Activated T-cell treated with anti-CD3 and anti-CD28 coated beads for 48 hours (primary cell): ENCODE measurements around the gene NT5C1B.
"Not testable (repeated sequence)": the region's sequence is repeated elsewhere in the genome, so short reads cannot be mapped to it uniquely, and the experiment has no call there.

ENCODE experiments used
- DNase-seq: peaks from one replicate; pipeline ENCODE4 v3.0.0-alpha.2; 2020; ENCODE audit warnings: low read depth

The NT5C1B gene

DNA sequence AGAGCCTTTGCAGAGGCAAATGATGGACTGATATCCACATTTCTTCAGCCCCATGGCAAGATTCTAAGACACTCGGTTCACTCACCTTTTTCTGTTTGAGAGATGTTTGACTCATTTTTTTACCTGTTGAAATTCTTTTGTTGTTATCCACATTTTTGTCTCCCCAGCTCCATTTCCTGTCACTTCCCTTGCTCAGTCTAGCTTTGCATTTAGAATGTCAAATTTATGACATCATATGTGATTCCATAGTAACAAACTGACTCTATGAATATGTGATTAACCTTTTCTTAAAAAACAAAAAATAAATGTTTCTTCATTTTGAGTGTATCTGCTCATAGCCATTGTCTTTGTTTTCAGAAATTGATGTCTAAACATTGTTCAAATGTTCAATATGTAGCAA lies at the start of gene NT5C1B:
Gene NT5C1B, minus strand, starts transcription at position 216 of the 400 bp plus-strand sequence. Its CDS starts 101 bp downstream, at position 115.
- DNase-seq, result no peak

DNA sequence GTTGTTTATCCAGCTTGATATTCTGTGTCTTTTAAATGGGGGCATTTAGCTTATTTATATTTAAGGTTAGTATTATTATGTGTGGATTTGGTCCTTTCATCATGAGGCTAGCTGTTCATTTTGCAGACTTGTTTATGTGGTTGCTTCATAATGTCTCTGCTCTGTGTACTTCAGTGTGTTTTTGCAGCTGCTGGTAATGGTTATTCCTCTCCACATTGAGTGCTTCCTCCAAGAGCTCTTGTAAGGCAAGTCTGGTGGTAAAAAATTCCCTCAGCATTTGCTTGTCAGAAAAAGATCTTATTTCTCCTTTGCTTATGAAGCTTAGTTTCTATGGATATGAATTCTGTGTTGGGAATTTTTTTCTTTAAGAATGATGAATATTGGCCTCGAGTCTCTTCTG lies 47.8 kb upstream of the NT5C1B start:
- DNase-seq, result no peak

DNA sequence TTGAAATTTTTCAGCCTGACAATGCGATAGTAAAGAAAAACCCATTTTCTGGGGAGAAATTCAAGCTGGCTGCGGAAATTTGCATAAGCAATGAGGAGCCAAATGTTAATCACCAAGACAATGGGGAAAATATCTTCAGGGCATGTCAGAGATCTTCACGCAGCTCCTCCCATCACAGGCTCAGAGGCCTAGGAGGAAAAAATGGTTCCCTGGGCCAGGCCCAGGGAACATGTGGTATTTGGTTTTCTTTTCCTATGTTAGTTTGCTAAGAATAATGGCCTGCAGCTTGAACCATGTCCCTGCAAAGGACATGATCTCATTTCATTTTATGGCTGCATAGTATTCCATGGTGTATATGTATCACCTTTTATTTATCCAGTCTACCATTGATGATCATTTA lies 43.3 kb upstream of the NT5C1B start:
- DNase-seq, result not testable (repeated sequence)

DNA sequence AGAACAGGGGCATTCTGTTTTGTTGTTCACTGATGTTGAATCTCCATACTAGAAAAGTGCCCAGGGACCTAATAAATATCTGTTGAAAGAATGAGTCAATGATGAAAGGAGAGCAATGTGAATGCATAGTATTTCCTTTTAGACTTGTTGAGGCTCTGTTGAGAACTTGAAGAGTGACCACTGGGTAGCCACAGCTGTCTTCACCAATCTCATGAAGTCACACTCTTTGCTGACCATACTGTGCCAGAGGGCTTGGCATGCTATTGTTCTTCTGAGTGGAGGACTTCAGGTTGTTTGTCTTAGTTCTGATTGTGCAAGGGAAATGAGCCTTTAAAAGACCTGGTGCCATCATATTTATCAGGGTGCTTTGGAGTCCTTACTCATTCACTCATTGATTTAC lies 41.6 kb upstream of the NT5C1B start:
- no peak for DNase-seq

DNA sequence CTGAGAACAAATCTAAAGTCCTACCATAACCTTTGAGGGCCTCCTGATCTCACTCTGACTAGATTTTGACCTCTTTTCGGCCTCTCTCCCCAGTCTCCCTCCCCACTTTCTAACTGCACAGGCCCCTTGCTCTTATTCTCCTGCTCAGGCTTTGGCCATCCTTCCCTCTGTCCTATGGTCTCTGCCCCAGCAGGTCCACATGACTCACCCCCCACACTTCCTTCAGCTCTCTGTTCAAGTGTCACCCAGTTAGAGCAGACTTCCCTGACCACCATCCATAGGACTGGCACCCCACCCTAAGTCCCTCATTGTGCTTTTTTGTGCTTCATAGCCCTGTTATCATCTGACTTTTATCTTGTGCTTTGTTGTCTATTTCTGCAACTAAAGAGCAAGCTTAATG lies 41.2 kb upstream of the NT5C1B start:
- no peak for DNase-seq

DNA sequence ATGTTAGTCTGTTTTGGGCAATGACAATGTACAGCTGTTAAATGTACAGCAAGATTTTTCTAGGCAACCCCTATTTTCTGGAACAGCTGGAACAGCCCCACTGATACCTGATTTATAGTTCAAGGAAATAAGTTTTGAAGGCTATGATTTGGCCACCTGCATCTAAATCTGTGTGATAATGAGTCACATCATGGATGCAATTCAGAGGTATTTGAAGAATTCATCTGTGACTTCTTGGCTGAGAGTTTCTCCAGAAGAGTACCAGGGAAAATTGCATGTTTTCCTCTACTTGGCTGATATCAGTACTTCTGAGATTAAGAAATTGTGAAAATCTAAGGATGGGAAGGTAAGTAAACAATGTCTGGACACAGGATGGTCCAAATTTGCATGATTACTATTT lies 40.7 kb upstream of the NT5C1B start:
- DNase-seq, result no peak

DNA sequence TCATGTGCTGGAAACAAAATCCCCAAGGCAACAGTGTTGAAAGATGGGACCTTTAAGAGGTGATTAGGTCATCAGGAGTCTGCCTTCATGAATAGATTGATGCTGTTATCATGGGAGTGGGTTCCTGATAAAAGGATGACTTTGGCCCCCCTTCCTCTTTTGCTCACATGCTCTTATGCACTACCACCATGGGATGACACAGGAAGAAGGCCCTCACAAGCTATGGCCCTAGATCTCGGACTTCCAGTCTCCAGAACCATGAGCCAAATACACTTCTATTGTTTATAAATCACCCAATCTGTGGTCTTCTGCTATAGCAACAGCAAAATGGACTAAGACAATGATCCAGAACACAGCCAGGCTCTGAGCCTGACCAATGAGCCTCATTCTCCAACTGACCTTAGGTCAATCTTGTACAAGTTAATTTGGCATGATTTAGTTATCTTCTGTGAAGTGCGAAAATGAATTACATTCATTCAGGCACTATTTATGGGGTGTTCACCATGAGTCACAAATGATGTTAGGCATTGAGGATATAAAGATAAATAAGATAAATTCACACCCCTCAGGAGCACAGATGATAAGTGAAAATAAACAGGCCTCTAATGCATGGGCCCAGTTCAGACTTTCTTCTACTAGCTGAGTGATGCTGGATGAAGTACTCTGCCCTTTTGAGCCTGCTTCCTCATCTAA lies 37.7 kb upstream of the NT5C1B start:
- no peak for DNase-seq

DNA sequence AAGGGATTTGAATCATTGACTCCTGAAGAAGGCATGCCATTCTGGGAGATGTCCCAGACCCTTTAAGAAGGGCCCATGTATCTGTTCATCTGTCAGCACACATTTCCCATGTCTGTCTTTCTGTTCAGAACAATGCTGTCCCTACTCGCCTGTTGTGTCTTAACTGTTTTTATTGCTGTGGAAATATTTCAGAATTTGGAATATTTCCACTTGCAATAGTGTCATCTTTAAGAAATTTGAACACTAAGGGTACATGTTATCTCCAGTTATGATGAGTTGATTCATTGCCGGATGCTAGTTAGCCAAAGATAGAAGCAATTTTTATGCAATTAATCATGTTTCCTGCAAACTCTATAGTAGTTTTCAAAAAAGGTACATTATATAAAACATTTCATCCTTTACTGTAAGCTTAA lies 36.9 kb upstream of the NT5C1B start:
- DNase-seq, result no peak

DNA sequence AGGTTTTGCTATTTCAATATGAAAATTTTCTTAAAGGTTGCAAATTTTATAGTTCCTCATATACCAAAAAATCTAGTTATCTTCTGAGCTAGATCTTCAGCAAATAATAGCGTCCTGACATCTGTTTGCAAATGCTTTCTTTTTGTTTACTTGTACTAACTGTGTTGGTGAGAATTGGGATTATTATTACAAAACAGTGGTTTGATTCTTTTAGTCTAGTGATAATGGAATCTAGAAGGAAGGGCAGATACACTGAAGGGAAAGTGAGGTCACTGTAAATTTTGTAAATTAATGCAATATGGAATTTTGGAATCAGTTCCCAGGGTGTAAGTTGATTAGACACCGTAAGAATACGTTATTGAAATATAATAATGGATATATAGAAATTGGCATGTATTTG lies 36.2 kb upstream of the NT5C1B start:
- no peak for DNase-seq

DNA sequence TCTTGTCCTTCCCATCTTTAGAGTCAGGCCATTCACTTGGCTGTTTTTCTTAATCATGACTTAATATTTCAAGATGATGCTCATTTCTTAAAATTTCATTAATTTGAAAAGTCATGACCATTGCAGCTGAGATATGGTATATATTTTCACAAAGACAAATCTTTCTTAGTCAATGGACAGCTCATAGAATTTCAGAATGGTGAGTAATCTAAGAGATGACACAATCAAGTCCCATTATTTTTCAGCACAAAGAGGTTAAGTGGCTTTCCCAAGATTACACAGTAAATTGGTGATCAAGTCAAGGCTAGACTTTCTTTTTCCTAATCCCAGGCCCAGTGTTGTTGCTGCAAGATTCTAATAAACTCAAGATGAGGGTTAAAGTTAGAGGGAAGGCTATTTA lies 34.4 kb upstream of the NT5C1B start:
- no peak for DNase-seq

DNA sequence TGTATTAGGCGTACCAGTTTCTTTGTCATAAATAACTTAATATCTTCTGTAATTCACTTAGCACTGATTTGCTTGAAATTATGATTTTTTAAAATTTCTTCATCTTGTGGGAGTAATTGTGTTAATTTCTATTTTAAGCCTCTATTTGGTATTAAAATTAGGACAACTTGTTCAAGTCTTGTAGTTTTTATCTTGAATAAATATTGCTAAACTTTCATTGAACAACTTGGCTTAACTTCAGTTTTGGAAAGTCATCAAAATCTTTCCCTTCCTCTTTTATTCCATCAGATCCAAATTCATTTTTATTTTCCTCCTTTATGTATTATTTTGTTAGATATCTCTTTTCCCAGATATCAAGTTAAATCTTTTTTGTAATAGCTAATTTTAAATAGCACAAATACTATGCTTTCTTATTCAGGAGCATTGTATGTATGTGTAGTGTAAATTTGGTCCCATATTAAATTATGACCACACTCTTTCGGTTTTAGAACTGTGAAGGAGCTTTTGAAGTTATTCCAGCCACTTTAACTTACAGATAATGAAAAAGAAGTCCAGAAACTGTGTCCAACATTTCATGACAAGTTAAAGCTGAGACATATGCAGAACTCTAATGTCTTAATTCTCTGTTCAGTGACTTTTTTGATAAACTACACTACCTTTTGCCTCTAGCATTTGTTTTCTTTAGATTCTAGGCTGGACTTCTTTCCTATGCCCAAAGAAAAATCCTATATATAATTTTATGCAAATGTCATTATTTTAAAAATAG lies 31.7 kb upstream of the NT5C1B start:
- DNase-seq, result no peak

DNA sequence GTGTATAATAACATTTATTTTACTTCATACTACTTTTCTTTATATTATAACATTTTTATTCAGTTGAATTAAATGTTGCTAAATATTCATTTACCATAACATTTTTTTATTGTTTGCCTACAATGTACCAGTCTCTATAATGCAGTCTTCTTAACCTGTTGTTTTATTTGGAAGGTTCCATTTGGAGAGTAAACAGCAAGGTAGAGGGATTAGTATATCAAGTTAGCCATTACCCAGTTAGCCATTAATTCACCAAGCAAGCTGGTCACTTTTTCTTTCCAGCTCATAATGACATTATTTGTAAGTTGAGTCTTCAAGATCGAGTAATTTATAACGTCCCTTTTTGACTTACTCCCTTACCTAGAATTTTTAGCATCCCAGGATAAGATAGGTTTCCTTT lies 29.7 kb upstream of the NT5C1B start:
- no peak for DNase-seq

DNA sequence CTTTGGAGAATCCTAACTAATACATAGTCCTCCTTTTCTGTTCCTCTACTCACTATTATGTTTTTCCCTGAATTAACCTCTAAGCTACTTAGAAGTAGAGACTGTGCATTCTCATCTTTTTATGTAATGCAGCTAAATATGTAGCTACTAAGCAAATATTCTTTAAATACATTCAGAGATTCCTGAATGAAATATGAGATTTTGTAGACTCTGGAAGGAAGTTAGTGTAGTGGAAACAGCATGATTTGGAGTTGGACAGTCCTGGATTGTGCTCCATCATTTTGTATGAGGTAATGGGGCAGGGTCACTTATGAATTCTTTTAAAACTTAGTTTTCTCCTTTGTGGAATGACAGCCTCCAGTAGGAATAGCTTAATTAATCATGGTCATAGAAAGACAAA lies 24.7 kb upstream of the NT5C1B start:
- no peak for DNase-seq

DNA sequence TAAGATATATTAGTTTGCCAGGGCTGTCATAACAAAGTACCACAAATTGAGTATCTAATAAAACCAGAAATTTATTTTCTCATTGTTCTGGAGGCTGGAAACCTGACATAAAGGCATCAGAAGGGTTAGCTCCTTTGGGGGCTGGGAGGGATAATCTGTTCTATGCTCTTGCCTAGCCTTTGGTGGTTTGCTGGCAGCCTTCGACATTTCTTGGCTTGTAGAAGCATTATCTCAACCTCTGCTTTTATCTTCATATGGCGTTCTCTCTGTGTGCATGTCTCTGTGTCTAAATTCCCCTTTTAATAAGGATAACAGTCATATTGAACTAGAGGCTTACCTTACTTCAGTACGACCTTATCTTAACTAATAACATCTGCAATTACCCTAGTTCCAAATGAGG lies 22.8 kb upstream of the NT5C1B start:
- no peak for DNase-seq

DNA sequence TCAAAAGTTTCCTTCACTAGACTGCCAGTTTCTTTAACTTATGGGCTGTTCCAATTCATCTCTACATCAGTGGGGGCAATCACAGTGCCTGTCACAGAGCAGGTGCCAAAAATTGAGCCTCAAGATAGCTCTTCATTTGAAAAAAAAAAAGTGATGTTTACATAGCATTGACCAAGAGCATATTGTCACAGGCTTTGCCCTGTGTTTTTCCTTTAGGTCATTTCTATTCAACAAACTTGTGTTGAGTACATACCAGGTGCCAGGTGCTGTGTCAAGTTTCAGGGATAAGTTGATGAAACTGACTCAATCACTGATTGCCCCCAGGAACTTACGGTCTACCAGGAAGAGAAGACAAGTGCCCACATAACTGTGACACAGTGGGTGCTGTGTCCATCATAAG lies 22.2 kb upstream of the NT5C1B start:
- DNase-seq, result no peak

DNA sequence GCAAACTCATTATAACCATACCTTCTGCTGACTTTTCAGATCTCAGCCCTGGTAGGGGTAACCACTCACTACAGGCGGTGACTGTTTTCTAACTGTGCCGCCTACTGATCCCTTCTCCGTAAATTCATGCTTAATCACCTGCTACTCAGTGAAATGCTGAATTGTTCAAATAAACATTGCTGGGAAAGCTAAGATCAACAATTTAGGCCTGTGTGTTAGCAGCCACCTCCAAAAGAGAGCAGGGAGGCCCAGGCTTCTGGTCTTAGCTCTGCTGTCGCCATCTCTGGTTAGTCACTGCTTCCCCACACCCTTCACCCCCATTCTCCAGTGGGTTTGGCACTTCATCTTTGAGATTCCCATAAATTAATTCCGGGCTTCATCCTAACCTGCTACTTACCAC lies 21.8 kb upstream of the NT5C1B start:
- no peak for DNase-seq

DNA sequence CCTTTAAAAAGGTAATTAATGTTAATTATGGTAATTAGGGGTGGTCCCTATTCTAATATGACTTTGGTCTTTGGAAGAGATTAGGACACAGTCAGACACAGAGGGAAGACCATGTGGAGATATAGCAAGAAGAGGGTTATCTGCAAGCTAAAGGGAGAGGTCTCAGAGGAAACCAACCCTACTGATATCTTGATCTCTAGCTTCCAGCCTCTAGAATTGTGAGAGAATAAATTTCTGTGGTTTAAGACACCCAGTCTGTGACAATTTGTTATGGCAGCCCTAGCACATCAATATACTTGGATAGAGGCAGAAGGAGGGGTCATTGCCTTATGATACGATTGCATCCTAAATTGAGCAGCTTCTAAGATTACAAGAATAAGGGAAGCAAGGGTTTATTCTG lies 21.3 kb upstream of the NT5C1B start:
- no peak for DNase-seq

DNA sequence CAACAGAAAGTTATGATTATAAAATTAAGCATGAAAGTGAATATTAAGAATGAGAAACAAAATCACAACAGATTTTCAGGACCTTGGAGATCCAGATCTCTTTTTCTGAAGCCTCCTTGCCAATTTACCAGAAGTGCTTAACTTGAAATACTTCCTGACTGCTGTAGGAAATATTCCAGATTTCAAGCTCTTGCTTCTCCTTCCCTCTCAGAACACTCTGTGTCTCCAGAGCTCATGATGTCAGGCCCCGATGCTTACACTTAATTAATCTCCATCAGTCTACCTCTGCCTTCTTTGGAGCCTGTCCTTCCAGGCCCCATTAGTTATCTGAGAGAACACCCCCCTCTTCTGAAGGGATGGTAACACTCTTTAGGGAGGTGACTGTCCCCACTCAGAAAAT lies 20.7 kb upstream of the NT5C1B start:
- DNase-seq, result no peak

DNA sequence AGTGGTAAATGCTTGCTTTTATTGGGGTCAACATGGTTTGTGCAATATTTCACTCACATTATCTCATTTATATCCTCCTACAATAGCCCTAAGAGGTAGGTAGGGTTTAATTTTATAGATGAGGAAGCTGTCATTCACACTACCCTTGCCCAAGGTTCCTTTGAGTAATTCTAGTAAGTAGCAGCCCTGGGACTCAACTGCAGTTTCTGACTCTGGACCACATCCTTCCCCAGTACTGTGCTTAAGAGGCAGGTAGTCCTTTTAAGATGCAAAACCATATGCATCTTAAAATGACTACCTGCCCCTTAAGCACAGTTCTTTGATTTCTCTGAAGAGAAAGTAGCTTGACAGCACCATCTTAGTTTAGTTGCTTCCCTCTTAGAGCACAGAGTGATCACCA lies 15.7 kb upstream of the NT5C1B start:
- no peak for DNase-seq

DNA sequence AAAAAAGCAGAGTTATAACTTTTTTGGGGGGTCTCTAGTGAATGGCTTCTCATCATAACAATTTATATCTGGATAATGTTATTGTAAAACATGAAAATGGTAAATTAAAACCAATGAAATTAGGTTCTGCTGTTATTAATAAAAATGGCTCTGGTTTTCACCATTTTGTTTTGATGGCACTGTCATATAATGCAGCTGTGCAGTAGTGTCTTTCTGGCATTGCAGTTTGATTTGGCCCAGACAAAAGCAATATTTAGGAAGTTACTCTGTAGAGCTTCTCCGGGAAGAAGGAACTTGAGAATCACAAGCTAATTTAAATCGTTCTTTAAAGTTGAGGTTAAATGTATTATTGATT lies 15.1 kb upstream of the NT5C1B start:
- DNase-seq, result no peak

DNA sequence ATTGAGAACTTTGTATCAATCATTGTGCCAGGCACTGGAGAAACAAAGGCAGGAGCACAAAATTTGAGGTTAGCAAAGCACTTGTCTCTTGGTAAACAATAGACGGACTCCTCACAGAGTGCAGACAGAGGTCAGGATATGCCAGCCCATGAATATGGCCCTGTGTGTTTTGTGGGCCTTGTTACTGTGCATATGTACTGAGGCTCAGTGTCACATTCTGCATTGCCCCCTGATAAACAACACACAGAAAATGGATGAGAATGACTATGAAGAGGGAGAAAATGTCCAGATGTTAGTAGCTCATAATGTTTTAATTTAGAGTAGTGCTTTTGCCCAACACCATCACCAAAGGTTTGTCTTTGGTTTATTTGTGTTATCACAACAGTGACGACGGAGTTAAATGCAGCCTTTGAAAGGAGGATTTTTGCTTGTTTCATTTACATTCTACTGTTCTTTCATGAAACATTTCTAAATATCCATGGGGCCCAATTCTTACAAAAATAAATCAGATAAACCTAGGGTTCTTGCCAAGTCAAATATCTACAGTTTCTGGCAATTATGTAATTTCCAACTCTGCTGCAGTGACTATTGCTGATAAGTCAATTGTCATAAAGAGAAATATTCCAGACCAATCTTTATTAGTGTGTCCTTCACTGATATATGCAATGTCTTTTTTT lies 14.6 kb upstream of the NT5C1B start:
- no peak for DNase-seq

DNA sequence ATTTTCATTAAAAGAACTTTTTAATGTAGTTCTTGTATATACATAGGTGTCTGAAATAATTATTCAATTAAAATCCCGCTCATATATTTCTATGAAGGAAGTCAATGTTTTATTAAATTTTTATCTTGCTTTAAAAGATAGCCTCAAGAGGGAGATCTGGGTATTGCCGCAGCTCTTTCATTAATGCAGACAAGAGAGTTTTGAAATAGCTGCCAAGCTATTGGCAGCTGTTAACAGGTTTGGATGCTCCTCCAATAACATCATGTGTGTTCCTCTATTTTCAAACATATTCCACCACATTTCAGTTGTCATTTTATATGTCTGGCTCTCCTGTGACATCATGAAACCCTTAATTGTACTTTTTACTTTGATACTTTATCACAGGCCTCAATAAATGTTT lies 12.9 kb upstream of the NT5C1B start:
- no peak for DNase-seq

DNA sequence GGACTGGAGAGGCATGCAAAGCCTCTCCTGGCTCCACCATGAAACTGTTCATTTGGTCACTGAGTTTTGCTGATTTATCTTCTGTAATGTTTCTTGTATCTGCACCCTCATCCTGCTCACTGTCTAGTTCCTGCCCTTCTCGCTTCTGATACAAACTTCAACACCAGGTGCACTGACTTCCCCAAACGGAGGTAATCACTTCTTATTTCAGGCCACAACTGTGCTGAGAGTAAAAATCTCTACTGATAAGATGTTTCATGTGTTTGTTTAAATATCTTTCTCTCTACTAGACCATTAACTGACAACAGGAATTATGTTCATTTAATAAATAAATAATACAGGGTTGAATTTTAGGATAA lies 10.9 kb upstream of the NT5C1B start:
- DNase-seq, result no peak
